HepG2 (cell line): ENCODE data around the gene JMJD8. TPM values are rescaled to one million over a fixed set of nuclear protein-coding genes. Genes with fewer than 3 reads are reported as not detected.

Experiments
- HCFC1 ChIP-seq: fragments of 150-350 bp; IDR thresholded peaks from 2 replicates; pipeline ENCODE4 v1.6.1; 2014; ENCODE audit warnings: low read depth, low read length
- NBN ChIP-seq: fragments of 450-650 bp; conservative IDR thresholded peaks from 2 replicates; pipeline ENCODE4 v1.6.1; 2017
- SETDB1 ChIP-seq: sonication (generic); formaldehyde crosslinking; IDR thresholded peaks from 2 replicates; pipeline ENCODE4 v1.5.1; 2020; ENCODE audit warnings: missing genetic modification reagents, mild to moderate bottlenecking, borderline replicate concordance
- SMARCC2 ChIP-seq: fragments of 450-650 bp; IDR thresholded peaks from 2 replicates; pipeline ENCODE4 v1.6.1; 2017; ENCODE audit warnings: antibody characterized with exemption, mild to moderate bottlenecking
- SNRNP70 ChIP-seq: fragments of 200-400 bp; formaldehyde crosslinking; IDR thresholded peaks from 2 replicates; pipeline ENCODE4 v1.6.1; 2017; ENCODE audit warnings: mild to moderate bottlenecking, low read depth, low read length, moderate library complexity
- polyA plus RNA-seq, 8 experiments: library from polyadenylated mRNA; depleted of rRNA in 3 of 8; stranded (reverse) in 7 of 8; unstranded in 1 of 8; fragments of >200 nt; fragmentation: Illumina TruSeq in 4 of 8; extraction: Trizol in 4 of 8; gene quantifications; 2 replicates each; pipeline versions ENCODE4 v1.2.1 to v1.2.3, GENCODE V29; 2011 to 2016; ENCODE audit warnings: low read depth in 4 of 8, missing spikeins in 1 of 8, mixed read lengths in 1 of 8; ENCODE audit not compliant: insufficient read depth in 1 of 8
- total RNA-seq, 5 experiments: library from RNA; depleted of rRNA; stranded (reverse); fragments of >200 nt; fragmentation: Illumina TruSeq; extraction: Trizol; gene quantifications; 2 replicates each; pipeline ENCODE4 v1.2.3, GENCODE V29; 2016; ENCODE audit warnings: low read depth in 1 of 5
- TF ChIP-seq, protein P1 (sequence below): sonication (generic); formaldehyde crosslinking; conservative IDR thresholded peaks from 2 replicates; pipeline ENCODE4 v1.4.0; 2020; ENCODE audit warnings: missing genetic modification reagents
- TF ChIP-seq, protein P2 (sequence below), 2 experiments: sonication (generic) in 1 of 2; formaldehyde crosslinking in 1 of 2; IDR thresholded peaks; 2 replicates each; pipeline versions ENCODE4 v1.5.1 to v1.6.1; 2011 to 2020; ENCODE audit warnings: borderline replicate concordance in 1 of 2, low read depth in 1 of 2, low read length in 1 of 2, mild to moderate bottlenecking in 1 of 2, missing genetic modification reagents in 1 of 2, moderate library complexity in 1 of 2

The JMJD8 gene
- total and polyA plus RNA-seq, 2 of the 13 experiments (the other 11 are each of a cell fraction or from before 2014, with no cell fraction given), result 2.6 to 11.8 TPM

DNA sequence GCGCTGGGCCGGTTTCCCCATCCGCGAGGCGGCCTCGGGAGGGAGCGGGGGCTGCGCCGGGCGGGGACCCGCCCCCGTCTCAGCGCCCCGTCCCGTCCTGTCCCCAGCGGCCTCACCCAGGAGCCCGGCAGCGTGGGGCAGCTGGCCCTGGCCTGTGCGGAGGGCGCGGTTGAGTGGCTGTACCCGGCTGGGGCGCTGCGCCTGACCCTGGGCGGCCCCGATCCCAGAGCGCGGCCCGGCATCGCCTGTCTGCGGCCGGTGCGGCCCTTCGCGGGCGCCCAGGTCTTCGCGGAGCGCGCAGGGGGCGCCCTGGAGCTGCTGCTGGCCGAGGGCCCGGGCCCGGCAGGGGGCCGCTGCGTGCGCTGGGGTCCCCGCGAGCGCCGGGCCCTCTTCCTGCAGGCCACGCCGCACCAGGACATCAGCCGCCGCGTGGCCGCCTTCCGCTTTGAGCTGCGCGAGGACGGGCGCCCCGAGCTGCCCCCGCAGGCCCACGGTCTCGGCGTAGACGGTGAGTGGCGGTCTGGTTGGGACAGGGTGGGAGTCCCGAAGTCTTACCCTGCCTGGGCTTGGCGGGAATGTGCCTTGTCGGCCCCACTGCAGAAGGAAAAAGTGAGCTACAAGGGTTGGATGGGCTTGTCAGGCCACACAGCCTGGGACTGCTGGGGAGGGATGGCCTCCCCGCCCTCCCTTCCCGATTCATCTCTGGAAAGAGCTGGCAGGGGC, 31.5 kb upstream of the JMJD8 start (continued):
- TF ChIP-seq, protein P1, sequence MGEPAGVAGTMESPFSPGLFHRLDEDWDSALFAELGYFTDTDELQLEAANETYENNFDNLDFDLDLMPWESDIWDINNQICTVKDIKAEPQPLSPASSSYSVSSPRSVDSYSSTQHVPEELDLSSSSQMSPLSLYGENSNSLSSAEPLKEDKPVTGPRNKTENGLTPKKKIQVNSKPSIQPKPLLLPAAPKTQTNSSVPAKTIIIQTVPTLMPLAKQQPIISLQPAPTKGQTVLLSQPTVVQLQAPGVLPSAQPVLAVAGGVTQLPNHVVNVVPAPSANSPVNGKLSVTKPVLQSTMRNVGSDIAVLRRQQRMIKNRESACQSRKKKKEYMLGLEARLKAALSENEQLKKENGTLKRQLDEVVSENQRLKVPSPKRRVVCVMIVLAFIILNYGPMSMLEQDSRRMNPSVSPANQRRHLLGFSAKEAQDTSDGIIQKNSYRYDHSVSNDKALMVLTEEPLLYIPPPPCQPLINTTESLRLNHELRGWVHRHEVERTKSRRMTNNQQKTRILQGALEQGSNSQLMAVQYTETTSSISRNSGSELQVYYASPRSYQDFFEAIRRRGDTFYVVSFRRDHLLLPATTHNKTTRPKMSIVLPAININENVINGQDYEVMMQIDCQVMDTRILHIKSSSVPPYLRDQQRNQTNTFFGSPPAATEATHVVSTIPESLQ (CRISPR knock-in tag), result no peak
- no peak for TF ChIP-seq HCFC1
- TF ChIP-seq SMARCC2, result no peak
- TF ChIP-seq, protein P2, sequence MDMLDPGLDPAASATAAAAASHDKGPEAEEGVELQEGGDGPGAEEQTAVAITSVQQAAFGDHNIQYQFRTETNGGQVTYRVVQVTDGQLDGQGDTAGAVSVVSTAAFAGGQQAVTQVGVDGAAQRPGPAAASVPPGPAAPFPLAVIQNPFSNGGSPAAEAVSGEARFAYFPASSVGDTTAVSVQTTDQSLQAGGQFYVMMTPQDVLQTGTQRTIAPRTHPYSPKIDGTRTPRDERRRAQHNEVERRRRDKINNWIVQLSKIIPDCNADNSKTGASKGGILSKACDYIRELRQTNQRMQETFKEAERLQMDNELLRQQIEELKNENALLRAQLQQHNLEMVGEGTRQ (IDR thresholded peaks at IDR 0.05; ENCODE audit: low read depth, low read length), result no peak
- TF ChIP-seq, protein P2 (CRISPR knock-in tag; IDR thresholded peaks at IDR 0.05; ENCODE audit: borderline replicate concordance), result no peak
- TF ChIP-seq SNRNP70, result no peak
- no peak for TF ChIP-seq NBN
- no peak for TF ChIP-seq SETDB1
- TF ChIP-seq, all 625 proteins: peak for 37
